Prostate gland (tissue), 2 donors: ENCODE measurements around the gene DPH3.

Experiments
- POLR2A ChIP-seq: fragments of 450-650 bp; IDR thresholded peaks from one replicate; pipeline ENCODE4 v1.6.1; 2016; ENCODE audit warnings: antibody characterized with exemption, mild to moderate bottlenecking
- POLR2AphosphoS5 ChIP-seq: sonication (generic); formaldehyde crosslinking; IDR thresholded peaks from one replicate; pipeline ENCODE4 v1.6.1; 2017; ENCODE audit warnings: antibody characterized with exemption
- TF ChIP-seq, protein P1 (sequence below), 4 experiments: fragments of 200-600 bp in 2 of 4; fragments of 450-650 bp in 2 of 4; sonication (generic) in 2 of 4; IDR thresholded peaks; 1 replicate in 3 of 4; 2 replicates in 1 of 4; pipeline ENCODE4 v1.5.1; 2016 to 2019; ENCODE audit warnings: antibody characterized with exemption in 4 of 4, mild to moderate bottlenecking in 2 of 4, moderate library complexity in 2 of 4

DNA sequence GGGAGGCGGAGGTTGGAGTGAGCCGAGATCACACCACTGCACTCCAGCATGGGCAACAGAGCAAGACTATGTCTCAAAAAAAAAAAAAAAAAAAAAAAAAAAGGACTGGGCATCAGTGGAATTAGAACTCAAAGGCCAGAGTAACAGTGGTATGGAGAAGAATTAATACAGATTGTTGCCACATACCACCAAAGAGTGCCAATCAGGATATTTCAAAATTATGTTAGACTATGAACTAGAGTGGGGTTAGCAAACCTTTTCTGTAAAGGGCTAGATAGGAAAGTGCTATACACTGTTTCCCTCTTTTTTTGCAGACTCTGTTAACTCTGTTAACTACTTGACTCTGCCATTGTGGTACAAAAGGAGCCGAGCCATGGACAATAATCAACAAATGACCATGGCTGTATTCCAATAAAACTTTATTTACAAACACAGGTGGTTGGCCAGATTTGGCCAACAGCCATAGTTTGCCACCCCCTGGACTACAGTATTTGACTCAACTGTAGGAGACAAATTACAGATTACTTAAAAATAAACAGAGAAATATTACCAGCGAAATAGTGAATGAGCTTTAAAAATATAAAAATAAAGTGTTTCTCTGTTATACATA lies 28.6 kb downstream of the DPH3 start:
- TF ChIP-seq, protein P1, sequence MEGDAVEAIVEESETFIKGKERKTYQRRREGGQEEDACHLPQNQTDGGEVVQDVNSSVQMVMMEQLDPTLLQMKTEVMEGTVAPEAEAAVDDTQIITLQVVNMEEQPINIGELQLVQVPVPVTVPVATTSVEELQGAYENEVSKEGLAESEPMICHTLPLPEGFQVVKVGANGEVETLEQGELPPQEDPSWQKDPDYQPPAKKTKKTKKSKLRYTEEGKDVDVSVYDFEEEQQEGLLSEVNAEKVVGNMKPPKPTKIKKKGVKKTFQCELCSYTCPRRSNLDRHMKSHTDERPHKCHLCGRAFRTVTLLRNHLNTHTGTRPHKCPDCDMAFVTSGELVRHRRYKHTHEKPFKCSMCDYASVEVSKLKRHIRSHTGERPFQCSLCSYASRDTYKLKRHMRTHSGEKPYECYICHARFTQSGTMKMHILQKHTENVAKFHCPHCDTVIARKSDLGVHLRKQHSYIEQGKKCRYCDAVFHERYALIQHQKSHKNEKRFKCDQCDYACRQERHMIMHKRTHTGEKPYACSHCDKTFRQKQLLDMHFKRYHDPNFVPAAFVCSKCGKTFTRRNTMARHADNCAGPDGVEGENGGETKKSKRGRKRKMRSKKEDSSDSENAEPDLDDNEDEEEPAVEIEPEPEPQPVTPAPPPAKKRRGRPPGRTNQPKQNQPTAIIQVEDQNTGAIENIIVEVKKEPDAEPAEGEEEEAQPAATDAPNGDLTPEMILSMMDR (IDR thresholded peaks at IDR 0.05): no peak
- TF ChIP-seq POLR2A: no peak
- TF ChIP-seq POLR2AphosphoS5: no peak
